Epithelial cell of esophagus (primary cell): Measurements from ENCODE around the gene MLLT10.

Source experiments
- DNase-seq: peaks from one replicate; pipeline ENCODE4 v3.0.0; 2010; ENCODE audit warnings: low read depth
- H3K4me3 ChIP-seq: 2 replicates; pipeline ENCODE4 v1.5.1; 2011; ENCODE audit warnings: mild to moderate bottlenecking, low read length, control low read depth
- TF ChIP-seq, protein P1 (sequence below): IDR thresholded peaks from 2 replicates; pipeline ENCODE4 v1.5.1; 2011; ENCODE audit warnings: low read depth, mild to moderate bottlenecking, low read length, control low read depth, inconsistent platforms; ENCODE audit not compliant: insufficient read depth; ENCODE audit errors: missing control alignments

MLLT10 gene

GRCh38 chr10:21599582-21599981 is 65.5 kb downstream of the MLLT10 start:
- no peak overlapping the region for H3K4me3 ChIP-seq
- peak; percentile 6 for DNase-seq
- TF ChIP-seq, protein P1, sequence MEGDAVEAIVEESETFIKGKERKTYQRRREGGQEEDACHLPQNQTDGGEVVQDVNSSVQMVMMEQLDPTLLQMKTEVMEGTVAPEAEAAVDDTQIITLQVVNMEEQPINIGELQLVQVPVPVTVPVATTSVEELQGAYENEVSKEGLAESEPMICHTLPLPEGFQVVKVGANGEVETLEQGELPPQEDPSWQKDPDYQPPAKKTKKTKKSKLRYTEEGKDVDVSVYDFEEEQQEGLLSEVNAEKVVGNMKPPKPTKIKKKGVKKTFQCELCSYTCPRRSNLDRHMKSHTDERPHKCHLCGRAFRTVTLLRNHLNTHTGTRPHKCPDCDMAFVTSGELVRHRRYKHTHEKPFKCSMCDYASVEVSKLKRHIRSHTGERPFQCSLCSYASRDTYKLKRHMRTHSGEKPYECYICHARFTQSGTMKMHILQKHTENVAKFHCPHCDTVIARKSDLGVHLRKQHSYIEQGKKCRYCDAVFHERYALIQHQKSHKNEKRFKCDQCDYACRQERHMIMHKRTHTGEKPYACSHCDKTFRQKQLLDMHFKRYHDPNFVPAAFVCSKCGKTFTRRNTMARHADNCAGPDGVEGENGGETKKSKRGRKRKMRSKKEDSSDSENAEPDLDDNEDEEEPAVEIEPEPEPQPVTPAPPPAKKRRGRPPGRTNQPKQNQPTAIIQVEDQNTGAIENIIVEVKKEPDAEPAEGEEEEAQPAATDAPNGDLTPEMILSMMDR, result no peak

GRCh38 chr10:21600804-21601433 is 66.9 kb downstream of the MLLT10 start:
- DNase-seq, result peak; percentile 53
- H3K4me3 ChIP-seq, result no peak overlapping the region
- TF ChIP-seq, protein P1, result no peak

DNA sequence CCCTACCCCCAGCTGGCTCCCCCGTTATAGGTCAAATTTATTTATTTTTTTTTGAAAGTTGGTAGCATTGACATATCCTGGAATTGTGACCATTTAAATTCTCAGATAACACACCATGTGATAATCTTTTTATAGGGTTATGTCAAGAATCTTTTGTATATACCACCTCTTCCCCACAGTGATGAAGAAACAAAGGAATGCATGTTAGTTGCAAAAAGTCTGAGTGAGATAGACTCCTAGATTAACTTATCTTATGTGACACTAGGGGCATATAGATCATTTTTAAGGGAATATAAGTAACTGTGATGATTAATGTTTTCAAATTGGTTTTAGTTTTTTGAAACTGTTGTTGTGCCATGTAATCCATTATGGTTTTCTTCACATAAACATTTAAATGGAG is 68.3 kb downstream of the MLLT10 start:
- no peak for DNase-seq
- H3K4me3 ChIP-seq, result no peak overlapping the region
- TF ChIP-seq, protein P1, result no peak

- DNase-seq, result no peak
- H3K4me3 ChIP-seq, result no peak overlapping the region
- TF ChIP-seq, protein P1, result no peak
Observed at GRCh38 chr10:21603721-21604120, 69.7 kb downstream of the MLLT10 start.

DNA sequence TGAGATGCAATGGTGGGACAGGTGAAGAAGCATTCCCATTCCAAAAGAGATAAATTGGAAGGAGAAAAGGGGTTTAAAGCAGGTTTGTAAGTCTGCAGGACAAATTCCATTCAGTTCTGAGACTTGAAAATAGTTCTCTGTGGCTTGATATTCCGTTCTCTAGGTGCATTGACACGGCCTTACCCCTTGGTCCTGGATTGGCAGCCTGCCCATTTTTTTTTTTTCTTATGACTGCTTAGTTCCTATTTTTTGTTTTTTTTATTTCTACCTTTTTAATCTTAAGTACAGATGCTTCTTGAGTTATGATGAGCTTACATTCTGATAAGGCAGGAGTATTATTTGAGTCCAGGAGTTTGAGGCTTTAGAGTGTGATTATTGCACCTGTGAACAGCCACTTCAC is 70.6 kb downstream of the MLLT10 start:
- TF ChIP-seq, protein P1, result no peak

DNA sequence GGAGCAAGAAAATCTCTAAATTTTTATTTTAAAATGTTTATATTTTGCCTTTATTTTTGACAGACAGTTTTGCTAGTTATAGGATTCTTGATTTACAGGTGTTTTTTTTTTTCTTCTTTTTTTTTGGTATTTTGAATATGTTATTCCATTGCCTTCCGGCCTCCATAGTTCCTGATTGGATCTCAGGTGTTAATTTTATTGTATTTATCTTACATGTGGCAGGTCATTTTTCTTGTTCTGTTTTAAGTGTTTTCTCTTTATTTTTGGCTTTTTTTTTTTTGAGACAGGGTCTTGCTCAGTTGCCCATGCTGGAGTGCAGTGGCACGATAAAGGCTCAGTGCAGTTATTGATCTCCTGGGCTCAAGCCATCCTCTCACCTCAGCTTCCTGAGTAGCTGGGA is 73.9 kb downstream of the MLLT10 start:
- no peak overlapping the region for H3K4me3 ChIP-seq
- TF ChIP-seq, protein P1, result no peak
- no peak for DNase-seq

More for the DNA sequence above, 70.6 kb downstream of the MLLT10 start:
- no peak for DNase-seq
- no peak overlapping the region for H3K4me3 ChIP-seq

- TF ChIP-seq, protein P1, result no peak
- DNase-seq, result no peak
- no peak overlapping the region for H3K4me3 ChIP-seq
Observed at GRCh38 chr10:21614000-21614399, 80.0 kb downstream of the MLLT10 start.
